HEK293T (cell line): Measurements from ENCODE around the gene ADAM22.
"Not testable (repeated sequence)": the region's sequence is repeated elsewhere in the genome, so short reads cannot be mapped to it uniquely, and the experiment has no call there.

Experiments used
- CTCF ChIA-PET: fragments of 350-600 bp; formaldehyde crosslinking; extraction: SDS; loops from one replicate; lab custom pipeline; 2021; ENCODE audit warnings: antibody characterized with exemption, inconsistent platforms; lab: Yijun Ruan, JAX
- POLR2A ChIA-PET: fragments of 350-600 bp; formaldehyde crosslinking; extraction: SDS; loops from one replicate; lab custom pipeline; 2020; ENCODE audit warnings: antibody characterized with exemption, inconsistent platforms; lab: Yijun Ruan, JAX
- DNase-seq: peaks from one replicate; pipeline ENCODE4 v3.0.0; 2012; ENCODE audit warnings: mixed read lengths; ENCODE audit errors: extremely low spot score
- ARNT ChIP-seq: fragments of 450-650 bp; IDR thresholded peaks from 2 replicates; pipeline ENCODE4 v1.6.1; 2017; ENCODE audit warnings: mild to moderate bottlenecking
- BHLHE40 ChIP-seq: fragments of 450-650 bp; IDR thresholded peaks from 2 replicates; pipeline ENCODE4 v1.6.1; 2016; ENCODE audit warnings: mild to moderate bottlenecking, moderate library complexity, borderline replicate concordance
- CTBP1 ChIP-seq: fragments of 450-650 bp; IDR thresholded peaks from 2 replicates; pipeline ENCODE4 v1.6.1; 2016; ENCODE audit warnings: borderline replicate concordance
- ELF4 ChIP-seq: fragments of 450-650 bp; IDR thresholded peaks from 2 replicates; pipeline ENCODE4 v1.6.1; 2017; ENCODE audit warnings: antibody characterized with exemption
- FOXA1 ChIP-seq: fragments of 450-650 bp; IDR thresholded peaks from 2 replicates; pipeline ENCODE4 v1.6.1; 2016; ENCODE audit warnings: mild to moderate bottlenecking
- FOXK2 ChIP-seq: fragments of 450-650 bp; IDR thresholded peaks from 2 replicates; pipeline ENCODE4 v1.6.1; 2016; ENCODE audit warnings: mild to moderate bottlenecking
- FOXM1 ChIP-seq: fragments of 450-650 bp; IDR thresholded peaks from 2 replicates; pipeline ENCODE4 v1.6.1; 2017; ENCODE audit warnings: mild to moderate bottlenecking, borderline replicate concordance
- HDGF ChIP-seq: fragments of 450-650 bp; IDR thresholded peaks from 2 replicates; pipeline ENCODE4 v1.6.1; 2017; ENCODE audit warnings: antibody characterized with exemption, borderline replicate concordance
- L3MBTL2 ChIP-seq: fragments of 450-650 bp; conservative IDR thresholded peaks from 2 replicates; pipeline ENCODE4 v1.6.1; 2016; ENCODE audit warnings: mild to moderate bottlenecking
- LEF1 ChIP-seq: fragments of 450-650 bp; IDR thresholded peaks from 2 replicates; pipeline ENCODE4 v1.6.1; 2017; ENCODE audit warnings: mild to moderate bottlenecking, borderline replicate concordance
- NFRKB ChIP-seq: fragments of 450-650 bp; IDR thresholded peaks from 2 replicates; pipeline ENCODE4 v1.6.1; 2016; ENCODE audit warnings: mild to moderate bottlenecking, moderate library complexity
- SP1 ChIP-seq: fragments of 450-650 bp; IDR thresholded peaks from 2 replicates; pipeline ENCODE4 v1.6.1; 2017
- SUZ12 ChIP-seq: fragments of 450-650 bp; IDR thresholded peaks from 2 replicates; pipeline ENCODE4 v1.6.1; 2016; ENCODE audit warnings: mild to moderate bottlenecking
- TARDBP ChIP-seq: fragments of 450-650 bp; IDR thresholded peaks from 2 replicates; pipeline ENCODE4 v1.6.1; 2016
- ZNF384 ChIP-seq: fragments of 450-650 bp; IDR thresholded peaks from 2 replicates; pipeline ENCODE4 v1.6.1; 2016
- TF ChIP-seq, protein P1 (sequence below): fragments of 450-650 bp; IDR thresholded peaks from 2 replicates; pipeline ENCODE4 v1.6.1; 2016

Gene ADAM22

DNA sequence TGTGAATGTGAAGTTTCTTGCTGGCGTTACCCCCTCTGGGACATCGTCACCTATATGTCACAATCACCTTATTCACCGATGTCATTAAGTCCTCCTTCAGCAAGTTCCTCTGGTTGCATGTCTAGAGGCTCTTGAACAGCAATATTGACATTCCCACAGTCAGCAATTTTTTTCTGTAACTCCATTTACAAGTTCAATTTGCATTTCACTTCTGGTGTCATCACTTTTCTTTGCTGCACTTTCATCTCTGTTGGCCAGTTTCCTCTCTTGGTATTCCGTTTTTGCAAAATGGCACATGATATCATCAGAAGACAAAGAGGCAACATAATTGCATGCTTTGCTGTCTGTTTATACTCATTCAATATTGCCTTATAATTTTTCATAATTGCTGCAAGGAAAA lies 216.0 kb downstream of the ADAM22 start:
- DNase-seq = no peak
- ChIA-PET CTCF (no interaction called here), POLR2A (no interaction called here)
- TF ChIP-seq, protein P1, sequence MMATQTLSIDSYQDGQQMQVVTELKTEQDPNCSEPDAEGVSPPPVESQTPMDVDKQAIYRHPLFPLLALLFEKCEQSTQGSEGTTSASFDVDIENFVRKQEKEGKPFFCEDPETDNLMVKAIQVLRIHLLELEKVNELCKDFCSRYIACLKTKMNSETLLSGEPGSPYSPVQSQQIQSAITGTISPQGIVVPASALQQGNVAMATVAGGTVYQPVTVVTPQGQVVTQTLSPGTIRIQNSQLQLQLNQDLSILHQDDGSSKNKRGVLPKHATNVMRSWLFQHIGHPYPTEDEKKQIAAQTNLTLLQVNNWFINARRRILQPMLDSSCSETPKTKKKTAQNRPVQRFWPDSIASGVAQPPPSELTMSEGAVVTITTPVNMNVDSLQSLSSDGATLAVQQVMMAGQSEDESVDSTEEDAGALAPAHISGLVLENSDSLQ = no peak
- TF ChIP-seq FOXA1 = no peak
- no peak for TF ChIP-seq ZNF384

DNA sequence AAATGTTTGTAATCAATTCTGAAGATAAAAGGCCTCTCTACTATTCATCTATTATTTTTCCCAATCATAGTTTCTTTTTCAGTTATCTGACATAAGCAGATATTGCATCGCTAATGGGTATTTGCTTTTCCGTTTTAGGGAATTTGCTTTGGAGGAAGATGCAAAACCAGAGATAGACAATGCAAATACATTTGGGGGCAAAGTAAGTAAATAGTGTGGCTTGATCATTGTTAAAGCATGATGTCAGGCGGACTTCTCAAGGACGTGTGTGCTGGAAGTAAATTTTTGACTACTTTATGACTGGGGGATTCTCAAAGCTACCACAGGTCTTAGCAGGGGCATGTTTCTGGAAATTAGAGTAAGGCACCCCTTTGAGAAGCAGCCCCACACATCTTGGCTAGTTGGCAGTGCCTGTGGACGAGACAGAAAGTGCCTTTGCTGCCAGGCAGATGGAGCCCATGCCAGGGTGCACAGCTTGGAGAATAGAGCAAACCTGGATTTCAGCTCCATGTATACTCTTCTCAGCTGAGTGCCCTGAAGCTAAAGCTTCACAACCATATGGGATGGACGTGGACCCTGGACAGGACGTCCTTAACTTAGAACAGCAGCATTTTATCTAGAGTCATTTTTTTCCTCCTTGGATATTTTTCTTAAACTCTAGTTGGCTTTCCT lies 217.2 kb downstream of the ADAM22 start:
- CTCF ChIA-PET = no interaction called here
- no peak for DNase-seq
- TF ChIP-seq FOXA1 = no peak
- TF ChIP-seq NFRKB = no peak
- no peak for TF ChIP-seq HDGF
- TF ChIP-seq CTBP1 = no peak
- POLR2A ChIA-PET = no interaction called here

DNA sequence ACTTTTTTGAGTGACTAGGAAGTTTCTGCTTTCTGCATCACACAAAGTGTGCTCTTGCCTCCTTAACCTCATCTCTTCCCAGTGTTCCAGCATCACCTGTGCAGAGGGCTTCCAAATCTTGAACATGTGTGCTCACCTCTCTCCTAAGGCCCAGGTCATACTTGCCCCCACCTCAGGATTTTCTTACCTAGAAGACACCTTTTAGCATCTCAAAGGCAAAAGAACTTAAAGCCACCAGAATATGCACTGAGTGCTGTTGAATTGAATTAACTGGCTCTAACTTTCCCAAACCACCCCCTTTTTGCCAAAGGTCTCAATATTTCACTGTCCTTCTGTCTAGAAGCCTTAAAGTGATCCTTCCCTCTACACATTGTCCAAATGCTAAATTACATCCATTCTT lies 219.3 kb downstream of the ADAM22 start:
- ChIA-PET CTCF (no interaction called here), POLR2A (no interaction called here)
- TF ChIP-seq FOXM1 (no peak), FOXA1 (no peak), CTBP1 (no peak), L3MBTL2 (no peak), ZNF384 (no peak), LEF1 (no peak), HDGF (no peak), SP1 (no peak), ARNT (no peak), SUZ12 (no peak), BHLHE40 (no peak), NFRKB (no peak), FOXK2 (no peak), TARDBP (no peak), ELF4 (no peak)
- TF ChIP-seq, protein P1 = no peak
- DNase-seq = no peak

DNA sequence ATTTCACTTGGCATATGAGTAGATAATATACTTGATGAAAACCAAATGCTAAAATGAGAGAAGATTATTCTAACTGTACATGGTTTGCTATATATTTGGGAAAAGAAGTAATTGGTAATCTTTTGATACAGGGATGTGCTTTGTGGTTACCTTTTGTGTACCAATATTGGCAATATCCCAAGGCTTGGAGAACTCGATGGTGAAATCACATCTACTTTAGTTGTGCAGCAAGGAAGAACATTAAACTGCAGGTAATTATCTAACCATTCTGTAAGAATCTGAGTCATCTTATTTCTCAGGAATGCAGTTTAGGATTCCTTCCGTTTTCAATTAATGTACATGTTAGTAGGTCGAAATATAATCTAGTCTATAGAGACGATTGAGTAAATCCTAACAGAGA lies 221.7 kb downstream of the ADAM22 start:
- TF ChIP-seq SUZ12 (no peak), TARDBP (no peak), L3MBTL2 (no peak), LEF1 (no peak), FOXA1 (no peak), CTBP1 (no peak), ARNT (no peak), HDGF (no peak), ELF4 (no peak), BHLHE40 (no peak), FOXM1 (no peak), SP1 (no peak), ZNF384 (no peak), NFRKB (no peak), FOXK2 (no peak)
- TF ChIP-seq, protein P1 = no peak
- DNase-seq = no peak
- ChIA-PET POLR2A (no interaction called here), CTCF (no interaction called here)

DNA sequence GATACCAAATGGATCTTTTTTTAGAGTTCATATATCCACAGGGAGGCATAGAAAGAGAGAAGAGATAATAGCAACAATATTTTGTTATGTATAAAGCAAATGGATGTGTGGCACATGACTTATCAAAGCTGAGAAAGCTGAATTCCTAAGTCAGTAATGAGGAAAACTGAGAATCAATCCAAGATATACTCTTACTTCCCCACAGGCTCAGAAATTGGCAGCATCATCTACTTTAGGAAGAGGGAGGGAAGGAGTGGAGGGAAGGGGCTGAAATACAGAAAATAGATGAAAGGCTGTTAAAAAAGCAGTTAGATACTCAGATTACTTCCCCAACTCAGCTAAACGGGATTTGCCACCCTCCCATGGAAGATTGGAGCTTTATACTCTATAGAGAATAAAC lies 222.3 kb downstream of the ADAM22 start:
- ChIA-PET POLR2A (no interaction called here), CTCF (no interaction called here)
- TF ChIP-seq FOXA1 (no peak), LEF1 (no peak), FOXK2 (no peak), SUZ12 (no peak), TARDBP (no peak), BHLHE40 (no peak), FOXM1 (no peak), L3MBTL2 (no peak), NFRKB (no peak), ELF4 (no peak), ZNF384 (no peak)
- DNase-seq = no peak

DNA sequence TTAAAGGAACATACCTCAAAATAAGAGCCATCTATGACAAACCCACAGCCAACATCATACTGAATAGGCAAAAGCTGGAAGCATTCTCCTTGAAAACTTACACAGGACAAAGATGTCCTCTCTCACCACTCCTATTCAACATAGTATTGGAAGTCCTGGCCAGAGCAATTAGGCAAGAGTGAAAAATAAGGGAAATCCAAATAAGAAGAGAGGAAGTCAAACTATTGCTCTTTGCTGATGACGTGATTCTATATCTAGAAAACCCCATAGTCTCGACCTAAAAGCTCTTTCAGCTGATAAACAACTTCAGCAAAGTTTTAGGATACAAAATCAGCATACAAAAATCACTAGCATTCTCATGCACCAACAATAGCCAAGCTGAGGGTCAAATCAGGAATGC lies 225.7 kb downstream of the ADAM22 start:
- DNase-seq, CTCF ChIA-PET, POLR2A ChIA-PET: not testable (repeated sequence)

DNA sequence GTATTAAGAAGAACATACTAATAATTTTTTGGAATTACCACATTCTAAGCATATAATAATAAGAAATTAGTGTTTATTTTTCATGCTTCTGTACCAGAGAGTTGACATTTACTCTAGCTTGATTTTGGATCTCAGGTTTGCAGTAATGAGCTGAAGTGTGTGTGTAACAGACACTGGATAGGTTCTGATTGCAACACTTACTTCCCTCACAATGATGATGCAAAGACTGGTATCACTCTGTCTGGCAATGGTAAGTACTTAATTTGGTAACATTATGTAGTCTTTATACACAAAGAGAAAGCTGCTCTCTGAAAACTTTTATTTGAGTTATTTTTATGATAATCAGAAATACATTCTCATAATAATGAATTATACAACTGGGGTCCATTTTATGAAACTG lies 231.6 kb downstream of the ADAM22 start:
- no peak for DNase-seq
- POLR2A ChIA-PET = no interaction called here
- CTCF ChIA-PET = no interaction called here
- TF ChIP-seq FOXA1 (no peak), SP1 (no peak), L3MBTL2 (no peak), FOXM1 (no peak), NFRKB (no peak), ZNF384 (no peak), ELF4 (no peak), BHLHE40 (no peak), CTBP1 (no peak), TARDBP (no peak)
- TF ChIP-seq, protein P1 = no peak
